HepG2 (cell line): ENCODE data around the gene MROH2A. TPM values are rescaled to one million over a fixed set of nuclear protein-coding genes. Genes with fewer than 3 reads are reported as not detected.
A peak's percentile ranks its signal among the peaks of the same experiment; 100 is the strongest.

Source experiments
- AGO2 ChIP-seq: fragments of 200-400 bp; formaldehyde crosslinking; optimal IDR thresholded peaks from 2 replicates; pipeline ENCODE3; 2017; ENCODE audit warnings: mild to moderate bottlenecking, low read depth, low read length, moderate library complexity
- CBX5 ChIP-seq: sonication (generic); formaldehyde crosslinking; IDR thresholded peaks from 2 replicates; pipeline ENCODE4 v1.4.0; 2020; ENCODE audit warnings: missing genetic modification reagents, borderline replicate concordance
- CENPT ChIP-seq: sonication (generic); formaldehyde crosslinking; IDR thresholded peaks from 2 replicates; pipeline ENCODE4 v1.8.0; 2022; ENCODE audit warnings: low read depth, mild to moderate bottlenecking, moderate library complexity, missing genetic modification reagents
- FLYWCH1 ChIP-seq: sonication (generic); formaldehyde crosslinking; IDR thresholded peaks from 2 replicates; pipeline ENCODE4 v1.8.1; 2023; ENCODE audit warnings: mild to moderate bottlenecking, missing genetic modification reagents
- HHEX ChIP-seq: IDR thresholded peaks from 2 replicates; pipeline ENCODE4 v1.6.1; 2016; ENCODE audit warnings: control low read depth
- HOXA7 ChIP-seq: sonication (generic); formaldehyde crosslinking; IDR thresholded peaks from 2 replicates; pipeline ENCODE4 v1.8.1; 2022; ENCODE audit warnings: mild to moderate bottlenecking, missing genetic modification reagents, moderate library complexity
- HOXD1 ChIP-seq: sonication (generic); formaldehyde crosslinking; IDR thresholded peaks from 2 replicates; pipeline ENCODE4 v1.5.0; 2020; ENCODE audit warnings: missing genetic modification reagents
- MYC ChIP-seq: sonication (generic); formaldehyde crosslinking; IDR thresholded peaks from 2 replicates; pipeline ENCODE4 v1.9.0; 2021; ENCODE audit warnings: missing genetic modification reagents, borderline replicate concordance
- NONO ChIP-seq, 2 experiments: fragments of 450-650 bp in 1 of 2; sonication (generic) in 1 of 2; formaldehyde crosslinking in 1 of 2; IDR thresholded peaks in 1 of 2; conservative IDR thresholded peaks in 1 of 2; 2 replicates each; pipeline versions ENCODE4 v1.6.1 to v1.8.0; 2017 to 2022; ENCODE audit warnings: mild to moderate bottlenecking in 1 of 2, missing genetic modification reagents in 1 of 2, moderate library complexity in 1 of 2
- POLR2AphosphoS5 ChIP-seq: IDR thresholded peaks from 2 replicates; pipeline ENCODE4 v1.6.1; 2012; ENCODE audit warnings: low read depth, low read length
- RBM22 ChIP-seq: fragments of 200-400 bp; formaldehyde crosslinking; optimal IDR thresholded peaks from 2 replicates; pipeline ENCODE3; 2017; ENCODE audit warnings: mild to moderate bottlenecking, low read length, moderate library complexity
- RFX1 ChIP-seq: fragments of 450-650 bp; IDR thresholded peaks from 2 replicates; pipeline ENCODE4 v1.6.1; 2017
- RFX5 ChIP-seq: IDR thresholded peaks from 2 replicates; pipeline ENCODE4 v1.6.1; 2011; ENCODE audit warnings: low read depth, low read length, improper control_type of control experiment
- TIGD3 ChIP-seq: sonication (generic); formaldehyde crosslinking; IDR thresholded peaks from 2 replicates; pipeline ENCODE4 v1.5.1; 2020; ENCODE audit warnings: mild to moderate bottlenecking, missing genetic modification reagents, borderline replicate concordance
- ZBTB1 ChIP-seq: sonication (generic); formaldehyde crosslinking; IDR thresholded peaks from 2 replicates; pipeline ENCODE4 v1.4.0; 2020; ENCODE audit warnings: missing genetic modification reagents, borderline replicate concordance
- ZC3H13 ChIP-seq: sonication (generic); formaldehyde crosslinking; IDR thresholded peaks from 2 replicates; pipeline ENCODE4 v1.8.1; 2023; ENCODE audit warnings: mild to moderate bottlenecking, missing genetic modification reagents, moderate library complexity
- ZEB1 ChIP-seq: IDR thresholded peaks from 2 replicates; pipeline ENCODE4 v1.6.1; 2012; ENCODE audit warnings: mild to moderate bottlenecking, low read depth, inconsistent platforms; ENCODE audit not compliant: insufficient replicate concordance
- ZFYVE20 ChIP-seq: sonication (generic); formaldehyde crosslinking; IDR thresholded peaks from 2 replicates; pipeline ENCODE4 v1.8.0; 2023; ENCODE audit warnings: low read depth, mild to moderate bottlenecking, moderate library complexity, missing genetic modification reagents, borderline replicate concordance
- ZNF124 ChIP-seq: sonication (generic); formaldehyde crosslinking; IDR thresholded peaks from 2 replicates; pipeline ENCODE4 v1.4.0; 2020; ENCODE audit warnings: missing genetic modification reagents
- ZNF691 ChIP-seq: sonication (generic); formaldehyde crosslinking; IDR thresholded peaks from 2 replicates; pipeline ENCODE4 v1.4.0; 2020; ENCODE audit warnings: missing genetic modification reagents, low read depth, mild to moderate bottlenecking, borderline replicate concordance
- ZNF891 ChIP-seq: sonication (generic); formaldehyde crosslinking; IDR thresholded peaks from 2 replicates; pipeline ENCODE4 v1.5.0; 2020; ENCODE audit warnings: mild to moderate bottlenecking, missing genetic modification reagents
- ZXDC ChIP-seq: sonication (generic); formaldehyde crosslinking; IDR thresholded peaks from 2 replicates; pipeline ENCODE4 v1.5.0; 2020; ENCODE audit warnings: mild to moderate bottlenecking, missing genetic modification reagents
- polyA plus RNA-seq, 8 experiments: library from polyadenylated mRNA; depleted of rRNA in 3 of 8; stranded (reverse) in 7 of 8; unstranded in 1 of 8; fragments of >200 nt; fragmentation: Illumina TruSeq in 4 of 8; extraction: Trizol in 4 of 8; gene quantifications; 2 replicates each; pipeline versions ENCODE4 v1.2.1 to v1.2.3, GENCODE V29; 2011 to 2016; ENCODE audit warnings: low read depth in 4 of 8, missing spikeins in 1 of 8, mixed read lengths in 1 of 8; ENCODE audit not compliant: insufficient read depth in 1 of 8
- total RNA-seq, 5 experiments: library from RNA; depleted of rRNA; stranded (reverse); fragments of >200 nt; fragmentation: Illumina TruSeq; extraction: Trizol; gene quantifications; 2 replicates each; pipeline ENCODE4 v1.2.3, GENCODE V29; 2016; ENCODE audit warnings: low read depth in 1 of 5
- TF ChIP-seq, protein P1 (sequence below): sonication (generic); formaldehyde crosslinking; IDR thresholded peaks from 2 replicates; pipeline ENCODE4 v1.8.0; 2022; ENCODE audit warnings: missing genetic modification reagents, mild to moderate bottlenecking, inconsistent platforms, borderline replicate concordance

Gene MROH2A
- total and polyA plus RNA-seq, 2 of the 13 experiments (the other 11 are each of a cell fraction or from before 2014, with no cell fraction given): 0.03 to 0.04 TPM

DNA sequence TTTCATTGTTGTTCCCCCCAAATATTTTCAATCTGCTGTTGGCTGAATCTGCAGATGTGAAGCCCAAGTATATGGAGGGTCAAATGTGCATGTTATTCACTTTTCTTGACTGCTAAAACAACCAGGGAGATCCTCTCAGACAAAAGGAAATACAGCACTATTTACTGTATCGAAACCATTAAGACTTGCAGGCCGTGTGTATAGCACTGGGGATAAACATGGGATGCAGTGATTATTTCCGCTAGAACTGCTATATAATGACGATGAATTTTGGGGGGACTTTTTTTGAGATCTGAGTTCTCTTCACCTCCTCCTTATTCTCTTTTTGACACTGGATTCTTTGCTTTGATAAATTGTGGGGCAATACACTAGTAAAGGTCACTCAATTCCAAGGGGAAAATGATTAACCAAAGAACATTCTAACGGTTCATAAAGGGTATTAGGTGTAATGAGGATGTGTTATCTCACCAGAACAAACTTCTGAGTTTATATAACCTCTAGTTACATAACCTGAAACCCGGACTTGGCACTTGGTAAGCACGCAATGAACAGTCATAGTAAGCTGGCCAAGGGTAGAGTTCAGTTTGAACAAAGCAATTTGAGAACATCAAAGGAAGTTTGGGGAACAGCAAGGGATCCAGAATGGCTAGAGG lies 21.6 kb upstream of the MROH2A start (continued):
- TF ChIP-seq ZXDC (CRISPR knock-in tag): no peak
- TF ChIP-seq ZC3H13 (CRISPR knock-in tag): no peak
- no peak for TF ChIP-seq AGO2
- no peak for TF ChIP-seq NONO (IDR thresholded peaks at IDR 0.05)
- TF ChIP-seq NONO (CRISPR knock-in tag; conservative IDR thresholded peaks at IDR 0.05): peak; percentile 90
- TF ChIP-seq FLYWCH1 (CRISPR knock-in tag): 0 out of 2 replicates have a peak, but pooled peaks have one; percentile 66
- no peak for TF ChIP-seq ZBTB1 (CRISPR knock-in tag)
- TF ChIP-seq HOXA7 (CRISPR knock-in tag): 0 out of 2 replicates have a peak, but pooled peaks have one; percentile 68
- TF ChIP-seq HHEX (CRISPR knock-in tag): peak; percentile 100
- no peak for TF ChIP-seq CBX5 (CRISPR knock-in tag)
- TF ChIP-seq ZNF691: 0 out of 2 replicates have a peak, but pooled peaks have one; percentile 34
- TF ChIP-seq ZEB1: peak; percentile 78
- peak; percentile 74; the same call in 1 of the 2 replicates for TF ChIP-seq ZNF124 (CRISPR knock-in tag)
- no peak for TF ChIP-seq ZNF891
- TF ChIP-seq RFX1: no peak
- no peak for TF ChIP-seq POLR2AphosphoS5
- TF ChIP-seq, protein P1, sequence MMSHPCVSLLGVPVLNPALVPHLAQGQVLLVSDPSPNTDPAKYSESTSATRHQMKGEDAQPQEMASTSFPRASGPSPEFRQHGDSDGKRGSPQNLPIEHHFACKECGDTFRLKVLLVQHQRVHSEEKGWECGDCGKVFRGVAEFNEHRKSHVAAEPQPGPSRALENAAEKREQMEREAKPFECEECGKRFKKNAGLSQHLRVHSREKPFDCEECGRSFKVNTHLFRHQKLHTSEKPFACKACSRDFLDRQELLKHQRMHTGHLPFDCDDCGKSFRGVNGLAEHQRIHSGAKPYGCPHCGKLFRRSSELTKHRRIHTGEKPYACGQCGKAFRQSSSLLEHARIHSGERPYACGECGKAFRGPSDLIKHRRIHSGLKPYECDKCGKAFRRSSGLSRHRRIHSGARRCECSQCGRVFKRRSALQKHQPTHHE: peak; percentile 54; the same call in 1 of the 2 replicates
- TF ChIP-seq CENPT (CRISPR knock-in tag): no peak
- TF ChIP-seq MYC (CRISPR knock-in tag): 0 out of 2 replicates have a peak, but pooled peaks have one; percentile 16
- TF ChIP-seq HOXD1: peak; percentile 96
- no peak for TF ChIP-seq RBM22
- no peak for TF ChIP-seq ZFYVE20
- TF ChIP-seq TIGD3 (CRISPR knock-in tag): no peak
- TF ChIP-seq RFX5: no peak
